ENCODE results near the gene ZDHHC1.

GRCh38 chr16:67448580-67448979, 32.3 kb upstream of the ZDHHC1 start:
- TF ChIP-seq CSDC2 (CRISPR knock-in tag; IDR thresholded peaks at IDR 0.05) (no peak), SNAI2 (CRISPR knock-in tag; IDR thresholded peaks at IDR 0.05) (no peak), ZNF8 (CRISPR knock-in tag; IDR thresholded peaks at IDR 0.05) (no peak)

All from SK-N-SH treated with all-trans-retinoic acid at 6 μM for 48 hours (cell line).